ENCODE data around the gene AUP1.

The AUP1 gene

GRCh38 chr2:74513605-74514367, 15.7 kb downstream of the AUP1 start:
- DNase-seq (ENCODE audit: low spot score), result no peak

GRCh38 chr2:74512744-74513604, 16.5 kb downstream of the AUP1 start:
- no peak for DNase-seq (ENCODE audit: low spot score)

- no peak for DNase-seq (ENCODE audit: low spot score)
Measured at GRCh38 chr2:74511104-74511989, 18.2 kb downstream of the AUP1 start.

- DNase-seq (ENCODE audit: low spot score), result no peak
Measured at GRCh38 chr2:74510272-74510671, 19.2 kb downstream of the AUP1 start.

- no peak for DNase-seq (ENCODE audit: low spot score)
Measured at GRCh38 chr2:74507926-74508520, 21.5 kb downstream of the AUP1 start.

GRCh38 chr2:74507145-74507925, 22.2 kb downstream of the AUP1 start, which contains the start of gene PCGF1:
Gene PCGF1, minus strand, starts transcription at chr2:74507695. Its CDS starts 27 bp downstream, at chr2:74507668.
- peak; percentile 97 for DNase-seq (ENCODE audit: low spot score)

GRCh38 chr2:74505448-74506246, 23.9 kb downstream of the AUP1 start:
- no peak for DNase-seq (ENCODE audit: low spot score)

GRCh38 chr2:74504591-74504990, 24.9 kb downstream of the AUP1 start:
- DNase-seq (ENCODE audit: low spot score), result no peak

GRCh38 chr2:74503506-74504475, 25.7 kb downstream of the AUP1 start:
- DNase-seq (ENCODE audit: low spot score), result no peak

- DNase-seq (ENCODE audit: low spot score), result peak; percentile 90
Measured at GRCh38 chr2:74502720-74503505, 26.6 kb downstream of the AUP1 start.

- DNase-seq (ENCODE audit: low spot score), result no peak
Measured at GRCh38 chr2:74502147-74502719, 27.3 kb downstream of the AUP1 start.

- DNase-seq (ENCODE audit: low spot score), result no peak
Measured at GRCh38 chr2:74501335-74502071, 28.0 kb downstream of the AUP1 start.

- DNase-seq (ENCODE audit: low spot score), result no peak
Measured at GRCh38 chr2:74500578-74500946, 28.9 kb downstream of the AUP1 start.

GRCh38 chr2:74499940-74500577, 29.4 kb downstream of the AUP1 start:
- DNase-seq (ENCODE audit: low spot score), result no peak

- peak; percentile 40 for DNase-seq (ENCODE audit: low spot score)
Measured at GRCh38 chr2:74499267-74499939, 30.1 kb downstream of the AUP1 start, which contains the start of gene LBX2. Gene LBX2, minus strand, starts transcription at chr2:74499603. Its CDS starts 66 bp downstream, at chr2:74499537.

All from AG08396 (cell line).